ENCODE results near the gene USP31. TPM values are rescaled to one million over a fixed set of nuclear protein-coding genes. Genes with fewer than 3 reads are reported as not detected.

The USP31 gene
- total RNA-seq, 1 experiment from 2014 or later, result 11.5 TPM

DNA sequence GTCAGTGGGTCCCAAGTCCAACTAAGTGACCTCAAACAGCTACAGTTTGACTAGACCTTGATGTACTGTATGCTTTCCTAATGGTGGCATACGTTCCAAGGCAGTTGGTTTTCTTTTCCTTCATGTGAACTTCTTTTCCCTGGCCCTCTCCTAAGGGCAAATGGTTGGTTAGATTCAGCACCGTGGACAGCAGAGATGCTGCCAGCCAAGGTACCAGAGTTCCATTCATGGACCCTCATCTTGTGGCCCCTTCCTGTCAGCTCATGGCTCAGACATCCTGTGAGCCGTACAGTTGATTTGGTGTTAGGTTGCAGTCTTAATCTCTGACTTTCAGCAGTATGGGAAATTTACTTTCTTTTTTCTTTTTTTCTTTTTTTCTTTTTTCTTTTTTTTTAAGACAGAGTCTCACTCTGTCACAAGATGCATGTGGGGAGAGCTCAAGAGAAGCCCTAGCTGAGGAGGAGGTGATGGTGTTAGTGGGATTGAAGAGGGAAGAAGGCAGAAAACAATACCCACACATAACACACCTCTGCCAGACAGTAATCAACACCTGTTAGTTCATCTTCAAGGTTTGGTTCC, 122.4 kb downstream of the USP31 start:
- no peak overlapping the region for H3K27ac ChIP-seq
- no peaks in the 10 kb centered on the region; the same call in 1 of the 2 replicates for H3K27me3 ChIP-seq
- no peaks in the 10 kb centered on the region for H3K4me1 ChIP-seq
- no peaks in the 10 kb centered on the region for H3K9me3 ChIP-seq (replicated peaks)
- no peak overlapping the region for H3K4me3 ChIP-seq
- H3K36me3 ChIP-seq, result no peaks in the 10 kb centered on the region
- peak; percentile 33 to 63 for DNase-seq

GRCh38 chr16:23025692-23026307, 123.5 kb downstream of the USP31 start:
- Histone ChIP-seq H3K9me3 (replicated peaks) (no peaks in the 10 kb centered on the region), H3K27me3 (no peaks in the 10 kb centered on the region; the same call in 1 of the 2 replicates), H3K4me3 (no peak overlapping the region), H3K4me1 (no peaks in the 10 kb centered on the region), H3K36me3 (no peaks in the 10 kb centered on the region), H3K27ac (no peak overlapping the region)
- DNase-seq, result no peak

DNA sequence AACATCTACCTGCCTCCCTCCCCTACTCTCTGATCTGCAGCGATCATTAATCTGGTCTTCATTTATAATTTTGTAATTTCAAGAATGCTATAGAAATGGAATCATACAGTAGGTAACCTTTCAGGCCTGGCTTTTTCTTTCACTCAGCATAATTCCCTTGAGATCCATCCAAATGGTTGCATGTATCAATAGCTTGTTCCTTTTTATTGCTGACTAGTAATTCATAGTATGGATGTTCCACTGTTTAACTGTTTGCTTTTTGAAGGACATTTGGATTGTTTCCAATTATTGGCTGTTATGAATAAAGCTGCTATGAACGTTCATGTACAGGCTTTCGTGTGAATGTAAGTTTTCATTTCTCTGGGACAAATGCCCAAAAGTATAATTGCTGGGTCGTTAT, 125.2 kb downstream of the USP31 start:
- Histone ChIP-seq H3K4me1 (no peaks in the 10 kb centered on the region), H3K27ac (no peak overlapping the region), H3K36me3 (no peaks in the 10 kb centered on the region), H3K4me3 (no peak overlapping the region), H3K9me3 (replicated peaks) (no peaks in the 10 kb centered on the region), H3K27me3 (no peaks in the 10 kb centered on the region; the same call in 1 of the 2 replicates)
- no peak for DNase-seq

DNA sequence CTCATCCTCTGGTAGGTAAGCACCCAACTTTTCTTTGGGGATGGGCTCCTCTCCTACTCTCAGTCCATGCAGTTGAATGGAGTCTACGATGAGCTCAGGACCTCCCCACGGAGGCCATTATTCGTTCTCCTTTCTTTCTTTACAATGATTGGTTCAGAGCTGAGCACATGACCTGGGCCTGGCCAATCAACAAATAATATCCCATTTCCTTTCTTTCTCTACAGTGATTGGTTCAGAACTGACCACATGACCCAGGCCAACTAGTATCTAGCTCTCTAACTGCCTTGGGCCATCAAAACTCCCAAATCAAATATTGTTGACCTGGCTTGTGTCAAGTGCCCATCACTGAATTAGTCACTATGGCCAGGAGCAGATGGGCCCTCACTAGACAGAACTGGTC, 129.2 kb downstream of the USP31 start:
- peak; percentile 4 to 34 for DNase-seq
- H3K36me3 ChIP-seq, result no peaks in the 10 kb centered on the region
- no peaks in the 10 kb centered on the region for H3K4me1 ChIP-seq
- no peak overlapping the region for H3K27ac ChIP-seq
- peak overlapping the region; percentile 31 for H3K4me3 ChIP-seq
- no peaks in the 10 kb centered on the region for H3K27me3 ChIP-seq
- H3K9me3 ChIP-seq (replicated peaks), result no peaks in the 10 kb centered on the region

DNA sequence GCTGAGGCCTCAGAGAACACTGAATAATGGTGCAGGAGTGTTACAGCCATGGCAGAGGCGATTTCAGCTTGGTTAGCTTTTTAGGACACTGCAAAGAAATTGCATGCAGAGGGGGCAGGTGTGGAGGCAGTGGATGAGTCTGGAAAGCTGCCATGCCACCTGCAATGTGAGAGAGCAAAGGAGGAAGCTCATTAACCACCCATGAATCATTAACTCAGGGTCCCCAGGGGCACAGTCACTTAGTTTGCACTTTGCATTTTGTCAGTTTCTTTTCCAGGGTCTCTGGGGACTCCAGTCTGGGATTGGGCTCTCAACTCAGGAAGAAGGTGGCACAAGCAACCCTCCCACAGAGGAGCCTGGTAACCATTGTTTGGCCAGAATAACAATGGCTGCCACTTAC, 132.9 kb downstream of the USP31 start:
- no peaks in the 10 kb centered on the region for H3K4me1 ChIP-seq
- no peaks in the 10 kb centered on the region for H3K36me3 ChIP-seq
- H3K4me3 ChIP-seq, result no peak overlapping the region
- no peak for DNase-seq
- no peak overlapping the region for H3K27ac ChIP-seq
- no peaks in the 10 kb centered on the region for H3K9me3 ChIP-seq (replicated peaks)
- H3K27me3 ChIP-seq, result no peaks in the 10 kb centered on the region

- Histone ChIP-seq H3K27me3 (no peaks in the 10 kb centered on the region), H3K4me3 (no peak overlapping the region), H3K4me1 (no peaks in the 10 kb centered on the region), H3K9me3 (replicated peaks) (no peaks in the 10 kb centered on the region), H3K36me3 (no peaks in the 10 kb centered on the region), H3K27ac (no peak overlapping the region)
- DNase-seq, result no peak
These were observed 133.7 kb downstream of the USP31 start for GRCh38 chr16:23015580-23015979.

DNA sequence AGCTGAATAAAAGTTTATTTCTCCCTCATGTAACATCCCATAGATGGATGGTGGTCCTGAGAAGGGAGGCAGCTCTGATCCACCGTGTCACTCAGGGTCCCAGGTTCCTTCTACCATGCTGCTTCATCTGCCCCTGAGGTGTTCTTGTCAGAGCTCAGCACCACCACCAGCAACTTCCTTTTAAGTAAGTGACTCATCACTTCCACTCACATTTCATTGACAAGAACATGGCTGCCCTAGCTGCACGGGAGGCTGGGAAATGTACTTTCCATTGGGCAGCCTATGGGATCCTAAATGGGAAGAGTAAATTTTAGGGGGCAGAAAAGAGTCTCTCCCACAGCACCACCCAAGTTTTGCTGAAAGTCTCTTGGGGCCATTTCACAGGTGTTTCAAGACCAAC, 134.7 kb downstream of the USP31 start:
- H3K27ac ChIP-seq, result no peak overlapping the region
- no peaks in the 10 kb centered on the region for H3K27me3 ChIP-seq
- DNase-seq, result no peak
- H3K36me3 ChIP-seq, result no peaks in the 10 kb centered on the region
- no peak overlapping the region for H3K4me3 ChIP-seq
- H3K4me1 ChIP-seq, result no peaks in the 10 kb centered on the region
- no peaks in the 10 kb centered on the region for H3K9me3 ChIP-seq (replicated peaks)

Other genes starting within 250 kb of the USP31 start
- gene SCNN1G, start 33.3 kb upstream of the USP31 start, total RNA-seq (2014; rRNA removed; shearing (Covaris generic)), result not detected in 2 replicates
- gene SCNN1B, start 152.8 kb upstream of the USP31 start, total RNA-seq (2014; rRNA removed; shearing (Covaris generic)), result not detected in 2 replicates